ENCODE results near the gene SPINT2.

SPINT2 gene

DNA sequence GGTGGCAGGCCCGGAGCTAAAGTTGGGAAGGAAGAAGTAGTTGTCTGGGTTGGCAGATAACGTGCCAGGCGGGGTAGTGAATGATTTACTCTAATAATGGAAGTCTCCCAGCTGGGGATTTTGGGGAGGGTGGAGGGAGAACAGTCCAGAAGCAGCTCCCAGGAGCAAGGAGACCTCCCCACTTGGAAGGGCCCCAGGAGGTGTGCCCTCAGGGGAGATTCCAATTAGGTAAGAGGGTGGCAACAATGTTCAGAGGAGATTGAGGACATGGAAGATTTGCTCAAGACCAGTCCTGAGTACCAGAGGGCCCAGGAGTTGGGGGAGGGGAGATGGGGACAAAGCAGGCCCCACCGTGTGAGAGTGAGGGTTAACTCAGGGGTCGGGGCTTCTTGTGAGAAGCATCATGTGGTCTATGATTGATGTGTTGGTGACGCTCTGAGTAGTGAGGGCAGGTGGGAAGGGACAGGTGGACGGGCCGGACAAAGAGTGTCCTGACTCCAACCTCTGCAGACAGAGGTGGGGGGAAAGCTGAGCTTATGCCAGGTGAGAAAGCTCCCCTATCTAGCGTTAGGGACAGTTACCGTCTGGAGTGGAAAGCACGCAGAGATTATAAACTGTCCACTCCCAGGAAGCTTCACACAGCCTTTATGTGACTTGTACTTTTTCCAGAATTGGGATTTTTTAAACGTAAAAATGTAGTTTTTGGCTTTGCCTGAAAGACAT lies 3.5 kb downstream of the SPINT2 start:
- Histone ChIP-seq H3K9me3 (ENCODE audit: control extremely low read depth in 1 of 5, control insufficient read depth in 4 of 5, insufficient read depth in 2 of 5, low read depth in 1 of 5, low read length in 4 of 5) (no peaks in the 10 kb centered on the region), H3K27ac (ENCODE audit: insufficient read depth in 1 of 2, low read depth in 1 of 2, low read length in 2 of 2, poor library complexity in 1 of 2, severe bottlenecking in 2 of 2) (peak overlapping the region in 1 of 2 experiments; percentile 64), H3K36me3 (ENCODE audit: control insufficient read depth in 4 of 4, insufficient read depth in 4 of 4, low read length in 3 of 4) (peaks cover 0 to 4% (median 1%) of the 10 kb centered on the region in 4 experiments), H3K4me1 (ENCODE audit: control extremely low read depth in 1 of 4, control insufficient read depth in 4 of 4, insufficient read depth in 4 of 4, low read length in 3 of 4) (peaks cover 3 to 59% (median 53%) of the 10 kb centered on the region in 4 experiments), H3K27me3 (replicated peaks in 2 of 5; ENCODE audit: control insufficient read depth in 4 of 5, insufficient read depth in 5 of 5, low read length in 4 of 5) (no peaks in the 10 kb centered on the region), H3K4me3 (ENCODE audit: control insufficient read depth in 1 of 7, extremely low read depth in 1 of 7, insufficient read depth in 4 of 7, low read depth in 2 of 7, low read length in 6 of 7) (peak overlapping the region in 3 of 7 experiments; percentile 11 to 39 (median 31))
- peak in 1 of 3 donors; percentile 32 for DNase-seq
- CTCF ChIA-PET, result interaction anchor here (1.0 to 2.2 kb wide), 5 partner anchors 9 to 61 kb away, joined by 3 to 6 read pairs (median 4); no protein-coding TSS in a partner anchor
- 52% methylated on average over 9 of the region's 12 CpGs for WGBS (ENCODE audit: insufficient coverage)
- POLR2A ChIA-PET, result no interaction called here

GRCh38 chr19:38268539-38268938 lies 4.2 kb downstream of the SPINT2 start:
- Histone ChIP-seq H3K27me3 (replicated peaks in 2 of 5; ENCODE audit: control insufficient read depth in 4 of 5, insufficient read depth in 5 of 5, low read length in 4 of 5) (no peaks in the 10 kb centered on the region), H3K4me3 (ENCODE audit: control insufficient read depth in 1 of 7, extremely low read depth in 1 of 7, insufficient read depth in 4 of 7, low read depth in 2 of 7, low read length in 6 of 7) (peak overlapping the region in 1 of 7 experiments; percentile 31), H3K36me3 (ENCODE audit: control insufficient read depth in 4 of 4, insufficient read depth in 4 of 4, low read length in 3 of 4) (peaks cover 0 to 5% (median 2%) of the 10 kb centered on the region in 4 experiments), H3K4me1 (ENCODE audit: control extremely low read depth in 1 of 4, control insufficient read depth in 4 of 4, insufficient read depth in 4 of 4, low read length in 3 of 4) (peaks cover 3 to 55% (median 50%) of the 10 kb centered on the region in 4 experiments), H3K9me3 (ENCODE audit: control extremely low read depth in 1 of 5, control insufficient read depth in 4 of 5, insufficient read depth in 2 of 5, low read depth in 1 of 5, low read length in 4 of 5) (no peaks in the 10 kb centered on the region), H3K27ac (ENCODE audit: insufficient read depth in 1 of 2, low read depth in 1 of 2, low read length in 2 of 2, poor library complexity in 1 of 2, severe bottlenecking in 2 of 2) (no peak overlapping the region)
- 100% methylated on average over 1 of the region's 8 CpGs for WGBS (ENCODE audit: insufficient coverage)
- ChIA-PET POLR2A (no interaction called here), CTCF (interaction anchor here (1.0 to 2.2 kb wide), 3 partner anchors 9 to 61 kb away, joined by 3 to 6 read pairs (median 4); no protein-coding TSS in a partner anchor)
- DNase-seq, result peak in 2 of 3 donors; percentile 61 to 68

DNA sequence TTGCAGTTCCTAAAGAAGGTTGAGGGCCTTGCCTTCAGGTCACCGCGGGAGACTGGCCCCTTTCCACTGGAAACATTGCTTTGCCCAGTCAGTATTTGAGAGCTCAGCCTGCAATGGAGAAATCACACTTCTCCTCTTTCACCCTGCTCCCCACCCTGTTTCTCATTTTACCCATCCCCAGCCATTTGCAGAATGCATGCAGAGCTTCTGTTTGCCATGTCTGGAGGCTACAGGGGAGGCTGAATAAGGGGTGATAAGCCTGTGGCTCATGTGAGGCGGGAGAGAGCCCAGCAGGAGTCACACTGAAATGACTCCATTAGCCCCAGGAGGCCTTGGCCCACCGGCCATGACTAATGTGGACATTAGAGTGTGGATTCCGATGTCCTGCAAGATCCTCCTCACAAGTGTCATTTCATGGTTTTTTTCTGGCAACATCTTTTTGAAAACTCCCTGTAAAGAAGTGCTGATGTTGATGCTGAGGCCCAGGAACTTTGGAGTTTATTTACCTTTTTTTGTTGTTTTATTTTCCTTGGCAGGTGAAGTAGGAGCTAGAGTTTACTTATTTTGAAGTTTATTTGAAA lies 6.3 kb downstream of the SPINT2 start:
- H3K4me1 ChIP-seq (ENCODE audit: control extremely low read depth in 1 of 4, control insufficient read depth in 4 of 4, insufficient read depth in 4 of 4, low read length in 3 of 4), result peaks cover 1 to 42% (median 31%) of the 10 kb centered on the region in 4 experiments
- ChIA-PET CTCF (interaction anchor here (0.7 to 1.5 kb wide), 5 partner anchors 10 to 15 kb away, joined by 3 to 5 read pairs (median 4); no protein-coding TSS in a partner anchor), POLR2A (interaction anchor here (0.6 kb wide), 1 partner anchor 87 kb away, joined by 3 read pairs; no protein-coding TSS in a partner anchor)
- DNase-seq, result peak in 1 of 3 donors; percentile 20
- no peak overlapping the region for H3K4me3 ChIP-seq (ENCODE audit: control insufficient read depth in 1 of 7, extremely low read depth in 1 of 7, insufficient read depth in 4 of 7, low read depth in 2 of 7, low read length in 6 of 7)
- no peaks in the 10 kb centered on the region for H3K9me3 ChIP-seq (ENCODE audit: control extremely low read depth in 1 of 5, control insufficient read depth in 4 of 5, insufficient read depth in 2 of 5, low read depth in 1 of 5, low read length in 4 of 5)
- H3K36me3 ChIP-seq (ENCODE audit: control insufficient read depth in 4 of 4, insufficient read depth in 4 of 4, low read length in 3 of 4), result peaks cover 0 to 7% (median 2%) of the 10 kb centered on the region in 4 experiments
- no peaks in the 10 kb centered on the region for H3K27me3 ChIP-seq (replicated peaks in 2 of 5; ENCODE audit: control insufficient read depth in 4 of 5, insufficient read depth in 5 of 5, low read length in 4 of 5)
- peak overlapping the region in 1 of 2 experiments; percentile 53 for H3K27ac ChIP-seq (ENCODE audit: insufficient read depth in 1 of 2, low read depth in 1 of 2, low read length in 2 of 2, poor library complexity in 1 of 2, severe bottlenecking in 2 of 2)
- WGBS (ENCODE audit: insufficient coverage), result 100% methylated on average over 5 of the region's 5 CpGs

DNA sequence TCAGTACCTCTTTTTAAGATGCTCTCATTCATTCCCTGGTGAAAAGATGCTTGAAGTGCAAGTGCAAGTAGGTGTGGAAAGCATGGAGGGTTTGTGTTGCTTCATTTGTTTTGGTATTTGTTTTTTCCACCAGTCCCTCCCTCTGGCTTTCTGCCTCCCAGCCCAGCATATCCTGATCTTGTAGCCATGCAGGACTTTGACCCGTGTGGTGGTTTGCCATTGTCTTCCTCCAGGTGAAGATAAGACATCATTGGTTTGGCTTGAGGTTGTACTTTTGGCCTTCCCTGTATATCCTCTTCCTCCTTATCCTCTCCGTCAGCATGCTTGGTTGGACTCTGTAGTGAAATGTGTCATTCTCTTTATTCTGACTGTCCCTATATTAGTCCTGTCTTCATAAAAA lies 9.1 kb downstream of the SPINT2 start:
- ChIA-PET POLR2A (no interaction called here), CTCF (interaction anchor here (0.8 to 1.6 kb wide), 2 partner anchors 8 to 29 kb away, joined by 3 to 4 read pairs; no protein-coding TSS in a partner anchor)

GRCh38 chr19:38274739-38275138 lies 10.4 kb downstream of the SPINT2 start:
- Histone ChIP-seq H3K9me3 (ENCODE audit: control extremely low read depth in 1 of 5, control insufficient read depth in 4 of 5, insufficient read depth in 2 of 5, low read depth in 1 of 5, low read length in 4 of 5) (no peaks in the 10 kb centered on the region), H3K4me3 (ENCODE audit: control insufficient read depth in 1 of 7, extremely low read depth in 1 of 7, insufficient read depth in 4 of 7, low read depth in 2 of 7, low read length in 6 of 7) (peak overlapping the region in 1 of 7 experiments; percentile 10), H3K36me3 (ENCODE audit: control insufficient read depth in 4 of 4, insufficient read depth in 4 of 4, low read length in 3 of 4) (peaks cover 0 to 11% (median 4%) of the 10 kb centered on the region in 4 experiments), H3K27me3 (replicated peaks in 2 of 5; ENCODE audit: control insufficient read depth in 4 of 5, insufficient read depth in 5 of 5, low read length in 4 of 5) (no peaks in the 10 kb centered on the region), H3K4me1 (ENCODE audit: control extremely low read depth in 1 of 4, control insufficient read depth in 4 of 4, insufficient read depth in 4 of 4, low read length in 3 of 4) (peaks cover 0 to 9% (median 2%) of the 10 kb centered on the region in 4 experiments), H3K27ac (ENCODE audit: insufficient read depth in 1 of 2, low read depth in 1 of 2, low read length in 2 of 2, poor library complexity in 1 of 2, severe bottlenecking in 2 of 2) (peak overlapping the region in 1 of 2 experiments; percentile 22)
- peak in 2 of 3 donors; percentile 27 to 33 for DNase-seq
- POLR2A ChIA-PET, result interaction anchor here (0.6 to 0.8 kb wide), 2 partner anchors 9 to 99 kb away, joined by 3 to 4 read pairs; partner anchors contain the start of gene PSMD8
- CTCF ChIA-PET, result interaction anchor here (0.7 to 1.6 kb wide), 2 partner anchors 9 to 871 kb away, joined by 4 to 6 read pairs; no protein-coding TSS in a partner anchor
- WGBS (ENCODE audit: insufficient coverage), result 33% methylated on average over 4 of the region's 9 CpGs

More for the DNA sequence above, 9.1 kb downstream of the SPINT2 start:
- 29% methylated on average over 1 of the region's 2 CpGs for WGBS (ENCODE audit: insufficient coverage)
- Histone ChIP-seq H3K27me3 (replicated peaks in 2 of 5; ENCODE audit: control insufficient read depth in 4 of 5, insufficient read depth in 5 of 5, low read length in 4 of 5) (no peaks in the 10 kb centered on the region), H3K4me1 (ENCODE audit: control extremely low read depth in 1 of 4, control insufficient read depth in 4 of 4, insufficient read depth in 4 of 4, low read length in 3 of 4) (peaks cover 0 to 14% (median 4%) of the 10 kb centered on the region in 4 experiments), H3K9me3 (ENCODE audit: control extremely low read depth in 1 of 5, control insufficient read depth in 4 of 5, insufficient read depth in 2 of 5, low read depth in 1 of 5, low read length in 4 of 5) (no peaks in the 10 kb centered on the region), H3K4me3 (ENCODE audit: control insufficient read depth in 1 of 7, extremely low read depth in 1 of 7, insufficient read depth in 4 of 7, low read depth in 2 of 7, low read length in 6 of 7) (no peak overlapping the region), H3K36me3 (ENCODE audit: control insufficient read depth in 4 of 4, insufficient read depth in 4 of 4, low read length in 3 of 4) (peaks cover 0 to 11% (median 4%) of the 10 kb centered on the region in 4 experiments), H3K27ac (ENCODE audit: insufficient read depth in 1 of 2, low read depth in 1 of 2, low read length in 2 of 2, poor library complexity in 1 of 2, severe bottlenecking in 2 of 2) (no peak overlapping the region)
- DNase-seq, result no peak

DNA sequence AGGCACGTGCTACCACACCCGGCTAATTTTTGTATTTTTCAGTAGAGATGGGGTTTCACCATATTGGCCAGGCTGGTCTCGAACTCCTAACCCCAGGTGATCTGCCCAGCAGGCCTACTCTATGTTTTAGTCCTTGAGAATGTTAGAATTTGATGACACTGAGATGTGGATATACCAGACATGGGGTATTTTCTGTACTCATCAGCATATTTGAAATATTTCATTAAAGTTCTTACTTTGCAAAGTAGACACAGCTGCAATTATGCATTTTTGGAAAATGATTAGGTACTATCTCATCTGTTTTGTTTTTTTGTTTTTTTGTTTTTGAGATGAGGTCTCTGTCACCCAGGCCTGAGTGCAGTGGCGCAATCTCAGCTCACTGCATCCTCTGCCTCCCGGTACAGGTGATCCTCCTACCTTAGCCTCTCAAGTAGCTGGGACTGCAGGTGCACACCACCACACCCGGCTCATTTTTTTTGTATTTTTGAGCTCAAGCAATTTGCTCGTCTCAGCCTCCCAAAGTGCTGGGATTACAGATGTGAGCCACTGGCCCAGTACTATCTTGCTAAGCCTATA lies 12.7 kb downstream of the SPINT2 start:
- WGBS (ENCODE audit: insufficient coverage), result 88% methylated on average over 5 of the region's 7 CpGs
- H3K4me3 ChIP-seq (ENCODE audit: control insufficient read depth in 1 of 7, extremely low read depth in 1 of 7, insufficient read depth in 4 of 7, low read depth in 2 of 7, low read length in 6 of 7), result no peak overlapping the region
- POLR2A ChIA-PET, result no interaction called here
- no peak overlapping the region for H3K27ac ChIP-seq (ENCODE audit: insufficient read depth in 1 of 2, low read depth in 1 of 2, low read length in 2 of 2, poor library complexity in 1 of 2, severe bottlenecking in 2 of 2)
- H3K9me3 ChIP-seq (ENCODE audit: control extremely low read depth in 1 of 5, control insufficient read depth in 4 of 5, insufficient read depth in 2 of 5, low read depth in 1 of 5, low read length in 4 of 5), result no peaks in the 10 kb centered on the region
- no peak for DNase-seq
- H3K4me1 ChIP-seq (ENCODE audit: control extremely low read depth in 1 of 4, control insufficient read depth in 4 of 4, insufficient read depth in 4 of 4, low read length in 3 of 4), result peaks cover 0 to 14% (median 1%) of the 10 kb centered on the region in 4 experiments
- H3K27me3 ChIP-seq (replicated peaks in 2 of 5; ENCODE audit: control insufficient read depth in 4 of 5, insufficient read depth in 5 of 5, low read length in 4 of 5), result no peaks in the 10 kb centered on the region
- H3K36me3 ChIP-seq (ENCODE audit: control insufficient read depth in 4 of 4, insufficient read depth in 4 of 4, low read length in 3 of 4), result peaks cover 0 to 14% (median 10%) of the 10 kb centered on the region in 4 experiments
- CTCF ChIA-PET, result interaction anchor here (0.8 to 3.1 kb wide), 6 partner anchors 9 to 50 kb away, joined by 3 to 9 read pairs (median 4); partner anchors contain the start of gene PPP1R14A

All from common myeloid progenitor, CD34-positive (primary cell).